SK-N-SH treated with all-trans-retinoic acid at 6 μM for 48 hours (cell line): Measurements from ENCODE around the gene INO80B.

ENCODE experiments used
- ATAC-seq: fragments of 200-7000 bp; cut with Tn5 transposase; 3 replicates; pipeline ENCODE4 v1.9.1; 2020; ENCODE audit warnings: mild to moderate bottlenecking, moderate library complexity
- ARNTL ChIP-seq: fragments of 450-650 bp; formaldehyde crosslinking; IDR thresholded peaks from 2 replicates; pipeline ENCODE4 v1.5.0; 2020; ENCODE audit warnings: low read depth, mild to moderate bottlenecking, moderate library complexity, borderline replicate concordance
- BACH2 ChIP-seq: fragments of 250-450 bp; sonication (Bioruptor Pico); IDR thresholded peaks from 2 replicates; pipeline ENCODE4 v1.9.0; 2021; ENCODE audit warnings: mild to moderate bottlenecking, borderline replicate concordance
- CREB5 ChIP-seq: fragments of 250-450 bp; sonication (Bioruptor Pico); IDR thresholded peaks from 2 replicates; pipeline ENCODE4 v1.5.1; 2020; ENCODE audit warnings: low read depth, mild to moderate bottlenecking, moderate library complexity
- CSDC2 ChIP-seq: fragments of 250-450 bp; sonication (Bioruptor Pico); IDR thresholded peaks from 2 replicates; pipeline ENCODE4 v1.5.0; 2020; ENCODE audit warnings: mild to moderate bottlenecking, moderate library complexity
- ESRRG ChIP-seq: fragments of 250-450 bp; sonication (Bioruptor Pico); IDR thresholded peaks from 2 replicates; pipeline ENCODE4 v1.6.1; 2021; ENCODE audit warnings: mild to moderate bottlenecking
- GLIS3 ChIP-seq: fragments of 250-450 bp; sonication (Bioruptor Pico); IDR thresholded peaks from 2 replicates; pipeline ENCODE4 v1.5.0; 2020; ENCODE audit warnings: mild to moderate bottlenecking, moderate library complexity
- ISL1 ChIP-seq: fragments of 250-450 bp; sonication (Bioruptor Pico); IDR thresholded peaks from 2 replicates; pipeline ENCODE4 v2.1.2; 2022; ENCODE audit warnings: mild to moderate bottlenecking, moderate library complexity
- OSR1 ChIP-seq: fragments of 250-450 bp; sonication (Bioruptor Pico); IDR thresholded peaks from 2 replicates; pipeline ENCODE4 v1.8.0; 2022; ENCODE audit warnings: moderate library complexity, mild to moderate bottlenecking, inconsistent platforms
- PATZ1 ChIP-seq: fragments of 250-450 bp; sonication (Bioruptor Pico); IDR thresholded peaks from 2 replicates; pipeline ENCODE4 v1.8.0; 2020; ENCODE audit warnings: mild to moderate bottlenecking, moderate library complexity, borderline replicate concordance
- POU6F1 ChIP-seq: fragments of 250-450 bp; sonication (Bioruptor Pico); IDR thresholded peaks from 2 replicates; pipeline ENCODE4 v1.8.0; 2021; ENCODE audit warnings: low read depth, mild to moderate bottlenecking, moderate library complexity, borderline replicate concordance
- PPARA ChIP-seq: fragments of 250-450 bp; sonication (Bioruptor Pico); IDR thresholded peaks from 2 replicates; pipeline ENCODE4 v1.5.0; 2020; ENCODE audit warnings: mild to moderate bottlenecking, borderline replicate concordance
- RARB ChIP-seq: fragments of 250-450 bp; sonication (Bioruptor Pico); IDR thresholded peaks from 2 replicates; pipeline ENCODE4 v1.8.0; 2021; ENCODE audit warnings: mild to moderate bottlenecking, moderate library complexity
- SNAI2 ChIP-seq: fragments of 250-450 bp; sonication (Bioruptor Pico); IDR thresholded peaks from 2 replicates; pipeline ENCODE4 v1.5.0; 2020; ENCODE audit warnings: mild to moderate bottlenecking, moderate library complexity
- TCF4 ChIP-seq: fragments of 250-450 bp; sonication (Bioruptor Pico); IDR thresholded peaks from 2 replicates; pipeline ENCODE4 v1.8.0; 2021; ENCODE audit warnings: mild to moderate bottlenecking, moderate library complexity, borderline replicate concordance
- TSHZ2 ChIP-seq: fragments of 250-450 bp; sonication (Bioruptor Pico); IDR thresholded peaks from 2 replicates; pipeline ENCODE4 v1.5.0; 2020; ENCODE audit warnings: mild to moderate bottlenecking, moderate library complexity
- ZC3H10 ChIP-seq: fragments of 250-450 bp; sonication (Bioruptor Pico); IDR thresholded peaks from 2 replicates; pipeline ENCODE4 v1.5.1; 2021; ENCODE audit warnings: mild to moderate bottlenecking, moderate library complexity
- ZFP3 ChIP-seq: fragments of 250-450 bp; sonication (Bioruptor Pico); IDR thresholded peaks from 2 replicates; pipeline ENCODE4 v1.5.0; 2020; ENCODE audit warnings: mild to moderate bottlenecking, moderate library complexity
- ZFP30 ChIP-seq: fragments of 450-650 bp; formaldehyde crosslinking; IDR thresholded peaks from 2 replicates; pipeline ENCODE4 v1.5.0; 2022; ENCODE audit warnings: mild to moderate bottlenecking, moderate library complexity
- ZNF565 ChIP-seq: fragments of 450-650 bp; formaldehyde crosslinking; conservative IDR thresholded peaks from 2 replicates; pipeline ENCODE4 v1.5.0; 2020; ENCODE audit warnings: low read depth, mild to moderate bottlenecking, moderate library complexity
- ZNF70 ChIP-seq: fragments of 450-650 bp; formaldehyde crosslinking; IDR thresholded peaks from 2 replicates; pipeline ENCODE4 v1.5.0; 2020; ENCODE audit warnings: mild to moderate bottlenecking, moderate library complexity
- ZNF8 ChIP-seq: fragments of 450-650 bp; formaldehyde crosslinking; IDR thresholded peaks from 2 replicates; pipeline ENCODE4 v1.5.0; 2020; ENCODE audit warnings: mild to moderate bottlenecking, moderate library complexity
- TF ChIP-seq, protein P1 (sequence below): fragments of 250-450 bp; sonication (Bioruptor Pico); IDR thresholded peaks from 2 replicates; pipeline ENCODE4 v1.5.1; 2021; ENCODE audit warnings: mild to moderate bottlenecking, moderate library complexity

Gene INO80B

GRCh38 chr2:74424139-74424992 lies 30.5 kb upstream of the INO80B start (continued):
- TF ChIP-seq ZFP30 = no peak
- TF ChIP-seq TCF4 = no peak

DNA sequence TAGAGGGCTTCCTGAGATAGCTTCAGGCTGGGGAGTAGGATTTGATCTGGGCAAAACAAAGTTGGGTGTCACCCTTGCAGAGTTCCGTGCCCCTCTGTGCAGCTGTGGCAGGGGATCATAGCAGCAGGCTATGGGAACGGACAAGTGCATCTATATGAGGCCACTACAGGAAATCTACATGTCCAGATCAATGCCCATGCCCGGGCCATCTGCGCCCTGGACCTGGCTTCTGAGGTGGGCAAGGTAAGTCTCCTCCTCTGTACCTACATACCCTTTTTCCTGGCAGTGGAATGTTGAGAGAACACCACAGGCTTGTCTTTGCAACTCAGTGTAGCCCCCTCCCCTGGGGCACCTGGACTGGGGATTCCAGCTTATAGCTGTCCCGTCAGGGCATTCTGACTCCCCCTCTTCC lies 29.9 kb upstream of the INO80B start:
- no peak for ATAC-seq
- TF ChIP-seq ZFP3 (CRISPR knock-in tag) (no peak), ZNF70 (CRISPR knock-in tag) (no peak), TSHZ2 (CRISPR knock-in tag) (no peak), BACH2 (CRISPR knock-in tag) (no peak), ZC3H10 (no peak), ISL1 (no peak), RARB (CRISPR knock-in tag) (no peak), PPARA (no peak), POU6F1 (CRISPR knock-in tag) (no peak), PATZ1 (CRISPR knock-in tag) (no peak), ZFP30 (no peak), ZNF565 (CRISPR knock-in tag) (no peak), OSR1 (CRISPR knock-in tag) (no peak), ZNF8 (no peak), ESRRG (no peak), CSDC2 (no peak)
- TF ChIP-seq, protein P1, sequence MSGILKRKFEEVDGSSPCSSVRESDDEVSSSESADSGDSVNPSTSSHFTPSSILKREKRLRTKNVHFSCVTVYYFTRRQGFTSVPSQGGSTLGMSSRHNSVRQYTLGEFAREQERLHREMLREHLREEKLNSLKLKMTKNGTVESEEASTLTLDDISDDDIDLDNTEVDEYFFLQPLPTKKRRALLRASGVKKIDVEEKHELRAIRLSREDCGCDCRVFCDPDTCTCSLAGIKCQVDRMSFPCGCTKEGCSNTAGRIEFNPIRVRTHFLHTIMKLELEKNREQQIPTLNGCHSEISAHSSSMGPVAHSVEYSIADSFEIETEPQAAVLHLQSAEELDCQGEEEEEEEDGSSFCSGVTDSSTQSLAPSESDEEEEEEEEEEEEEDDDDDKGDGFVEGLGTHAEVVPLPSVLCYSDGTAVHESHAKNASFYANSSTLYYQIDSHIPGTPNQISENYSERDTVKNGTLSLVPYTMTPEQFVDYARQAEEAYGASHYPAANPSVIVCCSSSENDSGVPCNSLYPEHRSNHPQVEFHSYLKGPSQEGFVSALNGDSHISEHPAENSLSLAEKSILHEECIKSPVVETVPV (CRISPR knock-in tag) = no peak

- no peak for ATAC-seq
- TF ChIP-seq ZC3H10 (no peak), SNAI2 (CRISPR knock-in tag) (no peak), CREB5 (CRISPR knock-in tag) (no peak), TCF4 (no peak), ZFP30 (no peak), RARB (CRISPR knock-in tag) (no peak), PATZ1 (CRISPR knock-in tag) (no peak), OSR1 (CRISPR knock-in tag) (no peak), ISL1 (no peak), ZNF70 (CRISPR knock-in tag) (no peak), BACH2 (CRISPR knock-in tag) (no peak), GLIS3 (CRISPR knock-in tag) (no peak), POU6F1 (CRISPR knock-in tag) (no peak), ZNF565 (CRISPR knock-in tag) (no peak), ZFP3 (CRISPR knock-in tag) (no peak), ARNTL (CRISPR knock-in tag) (no peak), PPARA (no peak)
- TF ChIP-seq, protein P1 (CRISPR knock-in tag) = no peak
These were observed 29.4 kb upstream of the INO80B start for GRCh38 chr2:74425523-74425922.
